OCI-LY7 (cell line): ENCODE measurements around the gene THAP12. TPM values are rescaled to one million over a fixed set of nuclear protein-coding genes. Genes with fewer than 3 reads are reported as not detected.

ENCODE experiments used
- BruUV-seq: library from RNA; stranded (reverse); fragments of 400-500 nt; replicated peaks from 2 replicates; lab custom pipeline; 2021; lab: Mats Ljungman, UMichigan
- CTCF ChIA-PET: fragments of 300-600 bp; sonication (Branson Sonifier 250); formaldehyde crosslinking; loops from one replicate; lab custom pipeline; 2022; ENCODE audit warnings: antibody characterized with exemption; ENCODE audit not compliant: unreplicated experiment; lab: Charles Lee
- POLR2A ChIA-PET: fragments of 300-600 bp; sonication (Branson Sonifier 250); formaldehyde crosslinking; loops from one replicate; lab custom pipeline; 2022; ENCODE audit warnings: antibody characterized with exemption; lab: Charles Lee
- DNase-seq: peaks from one replicate; pipeline ENCODE4 v3.0.0-alpha.2; 2015; ENCODE audit warnings: low spot score
- H2AFZ ChIP-seq: fragments of 200-600 bp; sonication (generic), shearing (Covaris generic); 2 replicates; pipeline ENCODE4 v1.6.1; 2014; ENCODE audit warnings: mild to moderate bottlenecking, antibody characterized with exemption, low read length, moderate library complexity
- H3K27ac ChIP-seq: fragments of 200-600 bp; sonication (generic); 2 replicates; pipeline ENCODE4 v1.5.1; 2014; ENCODE audit warnings: mixed run types, low read depth, mild to moderate bottlenecking, moderate library complexity, low read length, inconsistent platforms; ENCODE audit not compliant: poor library complexity, severe bottlenecking
- H3K36me3 ChIP-seq: fragments of 200-600 bp; sonication (generic); 2 replicates; pipeline ENCODE4 v1.6.1; 2014; ENCODE audit warnings: mild to moderate bottlenecking, antibody characterized with exemption, low read length, moderate library complexity, mixed read lengths; ENCODE audit not compliant: insufficient read depth
- H3K4me1 ChIP-seq: fragments of 200-600 bp; sonication (generic); 2 replicates; pipeline ENCODE4 v1.5.1; 2014; ENCODE audit warnings: mild to moderate bottlenecking, low read length; ENCODE audit not compliant: insufficient read depth, poor library complexity, severe bottlenecking
- H3K4me2 ChIP-seq: fragments of 200-600 bp; sonication (generic); 2 replicates; pipeline ENCODE4 v1.6.1; 2014; ENCODE audit warnings: mild to moderate bottlenecking, low read length
- H3K4me3 ChIP-seq: fragments of 200-600 bp; sonication (generic); 2 replicates; pipeline ENCODE4 v1.5.1; 2014; ENCODE audit warnings: mild to moderate bottlenecking, low read depth, low read length; ENCODE audit not compliant: poor library complexity, severe bottlenecking
- H3K79me2 ChIP-seq: fragments of 200-600 bp; sonication (generic); 2 replicates; pipeline ENCODE4 v1.6.1; 2016; ENCODE audit warnings: low read depth, mild to moderate bottlenecking, low read length, moderate library complexity, mixed read lengths; ENCODE audit not compliant: insufficient read depth
- H3K9me2 ChIP-seq: fragments of 200-600 bp; sonication (generic); 2 replicates; pipeline ENCODE4 v1.6.1; 2016; ENCODE audit warnings: mild to moderate bottlenecking, low read length, mixed read lengths; ENCODE audit not compliant: insufficient read depth
- H3K9me3 ChIP-seq: fragments of 200-600 bp; sonication (generic); 2 replicates; pipeline ENCODE4 v1.6.1; 2014; ENCODE audit warnings: mild to moderate bottlenecking, mixed run types, low read length, mixed read lengths
- H4K20me1 ChIP-seq: fragments of 200-600 bp; sonication (generic); 2 replicates; pipeline ENCODE4 v1.6.1; 2014; ENCODE audit warnings: mild to moderate bottlenecking, antibody characterized with exemption, low read length, moderate library complexity, mixed read lengths; ENCODE audit not compliant: insufficient read depth
- CTCF ChIP-seq: fragments of 200-600 bp; sonication (generic); conservative IDR thresholded peaks from 2 replicates; pipeline ENCODE4 v1.5.1; 2014; ENCODE audit warnings: mild to moderate bottlenecking, antibody characterized with exemption, low read length, moderate library complexity, mixed read lengths
- EZH2phosphoT487 ChIP-seq: fragments of 200-600 bp; sonication (generic); IDR thresholded peaks from 2 replicates; pipeline ENCODE4 v1.6.1; 2018; ENCODE audit warnings: low read depth, borderline replicate concordance, mild to moderate bottlenecking, mixed run types, antibody characterized with exemption, low read length, moderate library complexity, mixed read lengths
- intact Hi-C: fragments of 100-400 bp; cut with micrococcal nuclease; formaldehyde crosslinking; loops from one replicate; pipeline ENCODE4 v1.10.0; 2022; ENCODE audit not compliant: unreplicated experiment
- total RNA-seq, 2 experiments: library from RNA; depleted of rRNA in 1 of 2; stranded (reverse); fragments of >200 nt in 1 of 2; shearing (Covaris generic) in 1 of 2; gene quantifications; 2 replicates each; pipeline ENCODE4 v1.2.3, GENCODE V29; 2014 to 2022

THAP12 gene
- total RNA-seq, 2 experiments from 2014 or later = 55.7 to 74.7 TPM

GRCh38 chr11:76337923-76338322 lies 43.0 kb downstream of the THAP12 start:
- ChIA-PET POLR2A (interaction anchor here (0.6 kb wide), 1 partner anchor 421 kb away, joined by 3 read pairs; no protein-coding TSS in a partner anchor), CTCF (no interaction called here)
- no peak overlapping the region for H3K4me2 ChIP-seq
- peaks cover 18% of the 10 kb centered on the region for H3K9me3 ChIP-seq
- no TSS peak for BruUV-seq
- H2AFZ ChIP-seq = no peak overlapping the region
- no peaks in the 10 kb centered on the region for H3K36me3 ChIP-seq
- no peaks in the 10 kb centered on the region for H4K20me1 ChIP-seq
- H3K79me2 ChIP-seq = no peaks in the 10 kb centered on the region
- no peak overlapping the region for H3K4me3 ChIP-seq
- H3K9me2 ChIP-seq = no peaks in the 10 kb centered on the region
- no peak overlapping the region for H3K27ac ChIP-seq
- TF ChIP-seq EZH2phosphoT487 (no peak), CTCF (no peak)
- no peaks in the 10 kb centered on the region for H3K4me1 ChIP-seq
- DNase-seq = no peak
- intact Hi-C loops = loop anchor here (10.0 kb wide), 1 partner anchor 347 kb away; no protein-coding TSS in a partner anchor

- Histone ChIP-seq H3K36me3 (no peaks in the 10 kb centered on the region), H3K4me3 (no peak overlapping the region), H3K9me3 (peaks cover 18% of the 10 kb centered on the region), H4K20me1 (no peaks in the 10 kb centered on the region), H3K4me2 (no peak overlapping the region), H3K4me1 (no peaks in the 10 kb centered on the region), H3K9me2 (no peaks in the 10 kb centered on the region), H3K27ac (no peak overlapping the region), H3K79me2 (no peaks in the 10 kb centered on the region), H2AFZ (no peak overlapping the region)
- CTCF ChIA-PET = no interaction called here
- no peak for TF ChIP-seq CTCF
- TF ChIP-seq EZH2phosphoT487 = no peak
- POLR2A ChIA-PET = interaction anchor here (0.6 kb wide), 1 partner anchor 420 kb away, joined by 3 read pairs; no protein-coding TSS in a partner anchor
- BruUV-seq = no TSS peak
- DNase-seq = no peak
- intact Hi-C loops = loop anchor here (10.0 kb wide), 1 partner anchor 347 kb away; no protein-coding TSS in a partner anchor
These were observed 43.5 kb downstream of the THAP12 start for GRCh38 chr11:76337469-76337868.

GRCh38 chr11:76336597-76336996 lies 44.3 kb downstream of the THAP12 start:
- no TSS peak for BruUV-seq
- no peak overlapping the region for H3K4me2 ChIP-seq

More at GRCh38 chr11:76336597-76336996, 44.3 kb downstream of the THAP12 start:
- Histone ChIP-seq H3K9me2 (no peaks in the 10 kb centered on the region), H3K79me2 (no peaks in the 10 kb centered on the region), H3K27ac (no peak overlapping the region), H3K4me1 (no peaks in the 10 kb centered on the region), H3K9me3 (peaks cover 18% of the 10 kb centered on the region), H2AFZ (no peak overlapping the region), H4K20me1 (no peaks in the 10 kb centered on the region), H3K36me3 (no peaks in the 10 kb centered on the region), H3K4me3 (no peak overlapping the region)
- ChIA-PET CTCF (no interaction called here), POLR2A (no interaction called here)
- intact Hi-C loops = loop anchor here (10.0 kb wide), 1 partner anchor 348 kb away; no protein-coding TSS in a partner anchor
- TF ChIP-seq CTCF = no peak
- no peak for TF ChIP-seq EZH2phosphoT487
- no peak for DNase-seq
